GM11168 (cell line): ENCODE results near the gene SPDYE5.
"Not testable (repeated sequence)": the region's sequence is repeated elsewhere in the genome, so short reads cannot be mapped to it uniquely, and the experiment has no call there.

Experiments used
- in situ Hi-C: fragments of 300-500 bp; cut with MboI; formaldehyde crosslinking; loops from one replicate; pipeline ENCODE4 v1.12.0; 2022; ENCODE audit warnings: low sequenced_read_pairs; ENCODE audit not compliant: unreplicated experiment

SPDYE5 gene

GRCh38 chr7:75492020-75492419, at the start of gene SPDYE5:
SPDYE5 (plus strand) TSS chr7:75492320; CDS start chr7:75494048, 1,728 bp downstream.
- in situ Hi-C loops: not testable (repeated sequence)

GRCh38 chr7:75442465-75443111, 49.5 kb upstream of the SPDYE5 start:
- in situ Hi-C loops: loop anchor here (10.0 to 25.0 kb wide), 2 partner anchors 380 to 1182 kb away; partner anchors contain the start of genes POMZP3 and RCC1L

GRCh38 chr7:75449946-75450345, 42.2 kb upstream of the SPDYE5 start:
- in situ Hi-C loops: loop anchor here (10.0 to 25.0 kb wide), 4 partner anchors 187 to 1175 kb away; partner anchors contain the start of genes CCL26, POMZP3 and RCC1L

- in situ Hi-C loops: loop anchor here (25.0 kb wide), 2 partner anchors 185 to 310 kb away; partner anchors contain the start of gene CCL26
Observed at GRCh38 chr7:75452494-75452955, 39.6 kb upstream of the SPDYE5 start.

GRCh38 chr7:75456403-75456802, 35.7 kb upstream of the SPDYE5 start:
- in situ Hi-C loops: loop anchor here (25.0 kb wide), 2 partner anchors 181 to 306 kb away; partner anchors contain the start of gene CCL26

- in situ Hi-C loops: loop anchor here (25.0 kb wide), 2 partner anchors 179 to 304 kb away; partner anchors contain the start of gene CCL26
Observed at GRCh38 chr7:75458034-75458433, 34.1 kb upstream of the SPDYE5 start.

- in situ Hi-C loops: loop anchor here (5.0 to 25.0 kb wide), 3 partner anchors 177 to 1187 kb away; partner anchors contain the start of gene CCL26
Observed at GRCh38 chr7:75460541-75460940, 31.6 kb upstream of the SPDYE5 start.

GRCh38 chr7:75470166-75470565, 22.0 kb upstream of the SPDYE5 start:
- in situ Hi-C loops: loop anchor here (25.0 kb wide), 2 partner anchors 167 to 292 kb away; partner anchors contain the start of gene CCL26

GRCh38 chr7:75477457-75477856, 14.7 kb upstream of the SPDYE5 start:
- in situ Hi-C loops: not testable (repeated sequence)

- in situ Hi-C loops: not testable (repeated sequence)
Observed at GRCh38 chr7:75480313-75480712, 11.8 kb upstream of the SPDYE5 start.

- in situ Hi-C loops: not testable (repeated sequence)
Observed at GRCh38 chr7:75485355-75485978, 6.7 kb upstream of the SPDYE5 start.

- in situ Hi-C loops: not testable (repeated sequence)
Observed at GRCh38 chr7:75485979-75486643, 6.0 kb upstream of the SPDYE5 start, which contains the start of gene POM121C. POM121C (minus strand) TSS chr7:75486299; CDS start chr7:75441496, 44,803 bp downstream.

GRCh38 chr7:75509033-75509432, 16.9 kb downstream of the SPDYE5 start:
- in situ Hi-C loops: not testable (repeated sequence)

- in situ Hi-C loops: not testable (repeated sequence)
Observed at GRCh38 chr7:75518842-75519241, 26.7 kb downstream of the SPDYE5 start.

GRCh38 chr7:75521727-75522126, 29.6 kb downstream of the SPDYE5 start:
- in situ Hi-C loops: not testable (repeated sequence)

- in situ Hi-C loops: not testable (repeated sequence)
Observed at GRCh38 chr7:75527224-75527722, 35.2 kb downstream of the SPDYE5 start.

- in situ Hi-C loops: no loop called here
Observed at GRCh38 chr7:75531359-75531821, 39.3 kb downstream of the SPDYE5 start.

GRCh38 chr7:75532639-75533038, 40.5 kb downstream of the SPDYE5 start:
- in situ Hi-C loops: no loop called here

- in situ Hi-C loops: no loop called here
Observed at GRCh38 chr7:75533926-75534325, 41.8 kb downstream of the SPDYE5 start.

- in situ Hi-C loops: no loop called here
Observed at GRCh38 chr7:75534727-75535307, 42.7 kb downstream of the SPDYE5 start.
